RPMI7951 (cell line): ENCODE data around the gene BMP5. TPM values are rescaled to one million over a fixed set of nuclear protein-coding genes. Genes with fewer than 3 reads are reported as not detected.
"Not testable (repeated sequence)": the region's sequence is repeated elsewhere in the genome, so short reads cannot be mapped to it uniquely, and the experiment has no call there.

Experiments used
- DNase-seq: peaks from one replicate; pipeline ENCODE4 v3.0.0-alpha.2; 2012; ENCODE audit warnings: low read depth
- total RNA-seq: library from RNA; depleted of rRNA; stranded (reverse); fragments of >200 nt; shearing (Covaris generic); gene quantifications from 2 replicates; pipeline ENCODE4 v1.2.3, GENCODE V29; 2014; rRNA removed

The BMP5 gene
- total RNA-seq, result not detected in 2 replicates

DNA sequence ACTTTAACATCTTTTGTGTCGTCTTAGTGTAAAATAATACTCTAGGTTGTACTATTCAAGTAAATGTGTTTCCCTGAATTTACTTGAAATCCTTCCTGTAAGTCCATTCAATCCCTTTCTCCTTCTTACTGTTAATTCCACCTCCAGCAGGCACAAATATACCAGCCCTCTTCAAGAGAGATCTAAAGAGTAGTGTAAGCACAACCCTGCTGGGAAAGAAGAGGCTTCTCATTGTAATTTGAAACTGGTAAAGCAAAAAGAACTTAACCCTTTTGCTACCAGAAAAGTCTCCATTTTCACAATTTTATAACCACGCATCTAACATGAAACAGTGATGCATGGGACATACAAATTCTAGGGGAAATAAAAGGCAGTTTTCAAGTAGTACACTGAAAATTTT lies at the start of gene BMP5:
BMP5 (minus strand) TSS at position 191 of the 400 bp plus-strand sequence. CDS start 725 bp downstream, outside the sequence.
- DNase-seq, result no peak

- no peak for DNase-seq
Observed at GRCh38 chr6:55922406-55922805, 47.0 kb upstream of the BMP5 start.

DNA sequence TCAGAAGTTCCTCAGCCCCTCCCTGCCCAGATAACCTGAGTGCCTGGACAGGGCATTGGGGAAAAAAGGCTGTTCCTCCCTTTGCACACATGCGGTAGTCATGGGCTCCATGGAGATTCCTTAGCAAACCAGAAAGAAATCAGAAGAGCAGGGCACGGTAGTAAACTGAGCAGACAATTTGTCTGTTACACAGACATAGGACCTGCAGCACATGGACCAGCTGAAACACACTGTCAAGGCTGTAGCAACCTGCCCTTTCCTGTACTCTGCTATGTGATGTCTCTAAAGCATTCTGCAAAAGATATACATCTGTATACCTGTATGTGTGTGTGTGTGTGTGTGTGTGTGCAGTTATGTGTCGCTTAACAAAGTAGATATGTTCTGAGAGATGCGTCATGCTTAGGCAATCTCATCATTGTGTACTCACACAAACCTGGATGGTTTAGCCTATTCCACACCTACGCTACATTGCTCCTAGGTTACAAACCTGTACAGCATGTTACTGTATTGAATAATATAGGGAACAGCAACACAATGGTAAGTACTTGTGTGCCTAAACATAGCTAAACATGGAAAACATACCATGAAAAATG lies 44.4 kb upstream of the BMP5 start:
- DNase-seq, result no peak

DNA sequence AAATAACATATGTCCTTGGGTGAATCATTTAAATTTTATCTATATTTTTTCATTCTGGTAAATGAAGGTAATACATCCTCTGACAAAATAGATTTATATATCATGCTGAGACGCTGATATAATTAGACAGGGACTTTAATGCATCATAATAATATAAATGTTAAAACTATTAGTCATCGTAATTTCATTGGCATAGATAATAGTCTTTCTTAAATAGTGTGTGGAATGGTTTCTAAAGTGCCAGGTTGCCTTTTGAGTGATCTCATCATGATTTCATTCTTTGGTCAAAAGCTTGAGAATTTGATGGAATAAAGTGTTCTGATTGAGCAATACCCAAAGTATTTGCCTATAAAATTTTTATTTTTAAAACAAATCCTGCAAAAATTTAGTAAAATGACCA lies 43.2 kb upstream of the BMP5 start:
- DNase-seq, result no peak

- no peak for DNase-seq
Observed at GRCh38 chr6:55917751-55918415, 42.5 kb upstream of the BMP5 start.

DNA sequence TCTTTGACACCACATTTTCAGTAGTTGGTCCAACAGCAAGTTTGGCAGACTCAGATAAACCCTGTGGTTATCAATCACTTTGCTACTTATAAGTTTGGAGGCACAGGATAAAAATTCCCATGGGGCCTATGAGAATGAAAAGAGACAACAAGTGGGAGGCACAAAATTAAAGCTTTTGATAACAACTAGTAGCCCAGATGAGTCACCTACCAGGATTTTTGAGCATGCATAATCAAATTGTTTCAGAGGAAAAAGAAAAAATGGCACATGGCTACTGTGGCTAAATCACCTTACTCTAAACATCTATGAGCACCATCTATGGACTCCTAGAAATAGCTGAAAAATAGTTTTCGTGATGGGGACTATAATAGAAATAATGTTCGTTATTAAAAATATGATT lies 40.8 kb upstream of the BMP5 start:
- peak; percentile 24 for DNase-seq

GRCh38 chr6:55913228-55914195 lies 38.1 kb upstream of the BMP5 start:
- DNase-seq, result no peak

- DNase-seq, result not testable (repeated sequence)
Observed at GRCh38 chr6:55910466-55910865, 35.1 kb upstream of the BMP5 start.

- DNase-seq, result not testable (repeated sequence)
Observed at GRCh38 chr6:55909911-55910310, 34.5 kb upstream of the BMP5 start.

GRCh38 chr6:55902796-55903195 lies 27.4 kb upstream of the BMP5 start:
- DNase-seq, result no peak

DNA sequence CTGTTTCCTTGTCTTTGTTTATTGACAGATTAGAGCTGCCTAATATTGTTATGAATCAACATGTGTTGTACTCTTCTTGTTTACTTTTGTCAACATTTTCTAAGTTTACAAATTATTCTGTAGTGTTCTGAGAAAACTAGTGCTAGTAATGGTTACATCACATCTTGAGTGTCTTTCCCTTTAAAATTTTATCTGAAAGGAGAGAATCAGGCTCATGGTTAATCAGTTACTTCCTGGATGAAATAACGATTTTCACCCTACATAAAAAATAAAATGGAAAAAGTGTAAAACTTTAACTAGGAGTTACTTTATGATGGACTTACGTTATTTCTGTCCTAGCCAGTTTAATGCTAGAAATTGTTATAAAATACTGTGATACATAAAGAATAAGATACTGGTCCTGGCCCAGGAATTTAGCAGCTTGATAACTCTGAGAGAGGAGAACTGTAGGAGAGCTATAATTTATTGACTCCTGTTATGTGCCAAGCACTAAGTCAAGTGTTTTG lies 26.4 kb upstream of the BMP5 start:
- DNase-seq, result no peak

DNA sequence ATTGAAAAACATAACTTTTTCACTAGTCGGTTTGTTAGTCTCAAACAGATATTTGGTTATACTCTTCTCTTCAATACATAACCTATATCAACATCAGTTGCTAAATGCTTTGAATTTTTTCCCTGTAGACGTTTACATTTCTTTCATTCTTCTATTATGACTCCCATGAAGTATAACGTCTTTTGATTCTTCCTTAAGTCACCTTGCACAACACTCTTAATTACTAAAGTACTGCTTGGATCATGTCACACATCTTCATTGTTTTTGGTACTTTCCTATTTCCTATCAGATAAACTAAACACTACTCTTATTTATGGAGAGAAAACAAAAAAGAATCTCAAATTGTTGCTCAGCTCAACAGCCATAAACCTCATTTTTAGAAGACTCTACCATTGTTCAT lies 23.0 kb upstream of the BMP5 start:
- no peak for DNase-seq

- no peak for DNase-seq
Observed at GRCh38 chr6:55897346-55897745, 22.0 kb upstream of the BMP5 start.

DNA sequence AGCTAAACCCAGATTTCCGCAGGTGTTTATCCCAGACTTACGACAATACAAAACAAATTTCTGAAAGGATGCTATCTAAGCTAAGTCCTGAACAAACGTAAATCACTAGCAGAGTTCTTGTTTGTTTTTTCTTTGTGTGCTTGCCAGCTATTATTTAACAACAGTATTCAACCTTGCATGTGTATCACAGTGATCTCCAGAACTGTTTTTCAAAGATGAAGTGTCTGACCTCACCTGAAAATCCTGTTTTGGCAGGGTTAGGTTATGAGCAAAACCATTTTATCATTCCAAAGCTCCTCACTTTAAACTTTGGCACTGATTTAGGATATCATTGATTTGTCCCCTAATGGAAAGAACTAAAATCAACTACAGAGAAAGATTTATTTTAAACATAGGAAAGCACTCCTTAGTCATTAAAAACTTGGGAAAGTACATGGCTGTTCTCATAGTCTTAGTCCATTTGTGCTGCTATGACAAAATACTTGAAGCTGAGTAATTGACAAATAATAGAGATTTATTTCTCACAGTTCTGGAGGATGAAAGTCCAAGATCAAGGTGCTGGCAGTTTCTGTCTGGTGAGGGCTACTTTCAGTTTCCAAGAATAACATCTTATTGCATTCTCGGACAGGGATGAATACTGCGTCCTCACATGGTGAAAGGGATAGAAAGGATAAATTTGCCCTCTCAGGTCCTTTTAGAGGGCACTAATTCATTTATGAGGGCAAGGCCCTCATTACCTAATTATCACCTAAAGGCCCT lies 20.8 kb upstream of the BMP5 start:
- no peak for DNase-seq

GRCh38 chr6:55892749-55893357 lies 17.5 kb upstream of the BMP5 start:
- no peak for DNase-seq

DNA sequence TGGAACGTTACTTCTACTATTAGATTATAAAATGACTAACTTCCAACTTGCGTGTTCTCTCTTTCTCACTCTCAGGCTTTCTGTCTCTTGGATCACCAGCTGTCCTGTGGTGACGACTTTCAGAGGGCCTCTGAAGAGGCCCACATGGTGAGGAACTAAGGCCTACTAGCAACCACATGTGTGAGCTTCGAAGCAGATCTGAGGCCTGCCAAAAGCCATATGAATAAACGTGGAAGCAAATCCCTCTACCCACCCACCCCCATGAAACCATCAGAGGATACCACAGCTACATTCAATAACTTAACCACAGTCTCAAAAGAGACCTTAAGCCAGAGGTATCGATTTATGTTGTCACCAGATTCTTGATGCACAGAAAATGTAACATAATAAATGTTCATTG lies 13.5 kb upstream of the BMP5 start:
- peak; percentile 2 for DNase-seq

- peak; percentile 9 for DNase-seq
Observed at GRCh38 chr6:55886185-55886836, 10.9 kb upstream of the BMP5 start.

GRCh38 chr6:55882718-55883569 lies 7.6 kb upstream of the BMP5 start:
- peak; percentile 77 for DNase-seq

- DNase-seq, result no peak
Observed at GRCh38 chr6:55877283-55877682, 1.9 kb upstream of the BMP5 start.

GRCh38 chr6:55874316-55874715 lies 1.1 kb downstream of the BMP5 start:
- no peak for DNase-seq
